ENCODE measurements around the gene GNB1.
"Not testable (repeated sequence)": the region's sequence is repeated elsewhere in the genome, so short reads cannot be mapped to it uniquely, and the experiment has no call there.

DNA sequence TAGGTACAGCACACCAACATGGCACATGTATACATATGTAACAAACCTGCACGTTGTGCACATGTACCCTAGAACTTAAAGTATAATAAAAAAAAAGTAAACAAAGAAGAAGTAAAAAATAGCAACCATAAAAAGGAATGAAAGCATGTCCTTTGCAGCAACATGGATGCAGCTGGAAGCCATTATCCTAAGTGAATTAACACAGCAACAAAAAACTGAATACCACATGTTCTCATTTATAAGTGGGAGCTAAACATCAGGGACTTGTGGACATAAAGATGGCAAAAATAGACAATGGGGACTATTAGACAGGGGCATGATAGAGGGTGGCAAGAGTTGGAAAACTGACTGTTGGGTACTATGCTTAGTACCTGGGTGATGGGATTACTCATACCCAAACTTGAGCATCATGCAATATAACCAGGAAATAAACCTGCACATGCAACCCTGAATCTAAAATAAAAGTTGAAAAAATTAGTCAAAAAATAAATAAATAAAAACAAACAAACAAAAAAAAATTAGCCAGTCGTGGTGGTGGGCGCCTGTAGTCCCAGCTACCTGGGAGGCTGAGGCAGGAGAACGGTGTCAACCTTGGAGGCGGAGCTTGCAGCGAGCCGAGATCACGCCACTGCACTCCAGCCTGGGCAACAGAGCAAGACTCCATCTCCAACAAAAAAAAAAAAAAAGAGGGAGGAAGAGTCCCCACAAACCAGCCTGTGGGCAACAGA is 30.8 kb downstream of the GNB1 start:
- TF ChIP-seq EZH2 (IDR thresholded peaks at IDR 0.05; ENCODE audit: borderline replicate concordance, low read length); CTCF (conservative IDR thresholded peaks at IDR 0.05 in 1 of 2, IDR thresholded peaks at IDR 0.05 in 1 of 2; ENCODE audit: extremely low read depth in 1 of 2, insufficient read depth in 1 of 2, low read depth in 1 of 2, low read length in 2 of 2): not testable (repeated sequence)

All from mammary epithelial cell (primary cell).